GM15510 (cell line): Measurements from ENCODE around the gene SLC6A6.

Source experiments
- POLR2A ChIP-seq: IDR thresholded peaks from 3 replicates; pipeline ENCODE4 v1.6.1; 2011; ENCODE audit warnings: borderline replicate concordance; ENCODE audit not compliant: insufficient read length; ENCODE audit errors: extremely low read depth

The SLC6A6 gene

GRCh38 chr3:14467814-14468620 lies 65.6 kb downstream of the SLC6A6 start:
- no peak for TF ChIP-seq POLR2A

- no peak for TF ChIP-seq POLR2A
These were observed 66.2 kb downstream of the SLC6A6 start for GRCh38 chr3:14468621-14468981.

- no peak for TF ChIP-seq POLR2A
These were observed 68.1 kb downstream of the SLC6A6 start for GRCh38 chr3:14470461-14470860.

DNA sequence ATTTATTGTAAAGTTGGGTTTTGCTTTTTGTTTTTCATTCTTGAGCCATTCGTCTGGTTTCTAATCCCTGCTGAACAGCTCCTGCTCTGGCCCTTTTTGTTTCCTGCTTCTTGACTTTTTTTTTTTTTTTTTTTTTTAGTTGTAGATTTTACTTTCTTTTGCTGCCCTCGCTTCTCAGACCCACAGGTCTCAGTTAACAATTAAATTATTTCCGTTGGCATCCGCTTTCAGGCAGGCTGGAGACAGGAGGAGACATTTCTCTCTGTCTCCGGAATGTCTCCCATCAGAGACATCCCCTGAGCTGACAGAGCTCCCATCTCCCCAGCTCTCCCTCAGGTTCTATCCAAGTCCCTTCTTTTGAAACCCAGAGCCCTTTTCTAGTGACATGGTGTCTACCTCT lies 68.6 kb downstream of the SLC6A6 start:
- TF ChIP-seq POLR2A = no peak

GRCh38 chr3:14471690-14472089 lies 69.3 kb downstream of the SLC6A6 start:
- TF ChIP-seq POLR2A = no peak

- no peak for TF ChIP-seq POLR2A
These were observed 70.3 kb downstream of the SLC6A6 start for GRCh38 chr3:14472471-14473351.

DNA sequence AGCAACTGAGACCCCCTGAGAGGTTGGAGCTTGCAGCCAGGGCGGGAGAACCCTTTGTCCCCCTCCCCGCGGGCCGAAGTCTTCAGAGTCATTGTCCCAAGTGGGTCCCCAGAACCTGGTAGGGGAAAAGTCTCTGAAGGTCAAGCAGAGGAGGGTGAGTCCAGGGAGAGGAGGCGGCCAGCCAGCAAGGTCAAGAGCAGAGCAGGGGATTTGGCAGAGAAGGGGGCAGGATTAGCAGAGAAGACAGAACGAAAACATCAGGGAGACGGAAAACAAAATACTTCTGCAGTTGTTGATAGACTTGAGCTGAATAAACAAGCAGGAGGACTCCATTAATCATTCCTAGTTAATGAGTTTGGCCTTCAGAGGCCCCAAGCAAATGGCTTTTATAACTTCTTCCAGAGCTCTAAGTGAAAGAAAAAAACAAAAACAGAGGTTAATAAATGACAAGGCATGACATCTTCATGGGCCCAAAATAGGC lies 71.0 kb downstream of the SLC6A6 start:
- TF ChIP-seq POLR2A = no peak

DNA sequence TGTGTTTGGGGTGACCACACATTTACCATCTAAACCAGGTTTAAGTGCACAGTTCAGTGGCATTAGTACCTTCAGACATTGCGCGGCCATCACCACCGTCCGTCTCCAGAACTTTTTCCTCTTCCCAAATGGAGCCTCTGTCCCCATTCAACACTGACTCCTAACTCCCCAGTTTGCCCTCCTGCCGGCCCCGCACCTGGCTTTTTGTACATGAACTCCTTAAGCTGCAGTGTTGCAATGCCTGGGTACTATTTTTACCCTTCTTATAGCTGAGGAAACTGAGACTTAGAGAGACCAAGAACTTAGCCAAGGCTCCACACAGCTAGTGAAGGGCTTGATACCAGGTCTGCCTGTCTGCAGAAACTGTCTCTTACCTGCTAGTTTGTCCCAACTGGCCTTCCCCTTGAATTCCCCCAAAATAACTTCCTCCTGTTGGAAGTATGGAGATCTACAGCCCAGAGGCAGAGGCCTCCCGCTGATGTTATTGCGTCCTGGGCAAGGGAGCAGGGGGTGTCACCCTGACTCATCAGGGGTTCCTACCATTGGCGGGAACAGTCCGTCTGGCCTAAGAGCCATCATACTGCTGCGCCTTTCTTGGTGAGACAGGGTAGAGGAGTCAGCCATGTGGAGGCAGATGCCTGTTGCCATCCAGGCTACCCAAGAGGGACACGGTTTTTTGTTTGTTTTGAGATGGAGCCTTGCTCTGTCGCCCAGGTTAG lies 72.1 kb downstream of the SLC6A6 start:
- TF ChIP-seq POLR2A = no peak

GRCh38 chr3:14475621-14476020 lies 73.2 kb downstream of the SLC6A6 start:
- TF ChIP-seq POLR2A = no peak

GRCh38 chr3:14476583-14477265 lies 74.3 kb downstream of the SLC6A6 start:
- TF ChIP-seq POLR2A = no peak

DNA sequence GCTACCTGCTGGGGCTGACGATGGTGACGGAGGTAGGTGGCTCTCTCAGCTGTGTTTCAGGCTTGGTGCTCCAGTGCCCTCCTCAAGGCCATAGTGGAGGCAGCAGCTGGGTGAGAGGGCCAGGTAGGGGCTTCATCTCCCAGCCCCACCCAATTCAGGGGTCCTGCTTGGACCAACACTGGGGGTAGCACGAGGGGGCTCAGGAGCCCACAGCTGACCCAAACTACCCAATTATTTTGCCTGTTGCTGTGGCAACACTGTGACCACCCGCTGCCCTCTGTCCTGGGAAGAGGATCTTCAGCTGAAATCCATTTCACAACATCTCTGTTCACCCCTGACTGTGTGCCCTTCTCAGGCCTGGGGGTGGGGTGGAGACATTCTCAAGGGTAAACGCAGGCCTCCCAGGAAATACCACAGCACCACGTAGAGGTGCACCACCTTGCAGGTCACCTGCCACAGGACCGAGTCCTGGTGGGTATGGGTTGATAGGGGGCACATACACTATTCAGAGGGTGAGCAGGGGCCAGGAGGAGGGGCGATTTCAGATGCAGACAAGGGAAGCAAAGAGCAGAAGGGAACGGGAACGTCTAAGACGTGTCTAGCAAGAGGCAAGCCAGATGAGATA lies 75.0 kb downstream of the SLC6A6 start:
- no peak for TF ChIP-seq POLR2A

GRCh38 chr3:14478956-14479550 lies 76.6 kb downstream of the SLC6A6 start:
- TF ChIP-seq POLR2A = no peak

DNA sequence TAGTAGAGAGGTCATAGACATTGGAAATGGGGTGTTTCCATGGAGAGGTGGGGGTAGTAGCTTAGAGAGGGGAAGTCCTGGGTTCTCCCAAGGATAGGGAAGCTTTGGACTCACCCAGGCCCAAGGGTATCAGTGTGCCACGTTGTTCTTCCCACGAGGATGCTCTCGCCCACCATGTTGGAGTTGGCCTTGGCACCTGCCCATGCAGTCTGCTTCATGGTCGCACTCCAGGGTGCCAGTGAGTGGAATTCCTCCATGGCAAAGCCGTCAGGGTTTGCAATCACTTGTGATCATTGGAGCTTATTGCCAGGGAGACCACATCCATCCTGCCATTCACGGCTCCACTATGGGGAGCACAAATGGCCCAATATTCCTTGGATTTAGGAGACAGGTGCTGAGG lies 77.2 kb downstream of the SLC6A6 start:
- no peak for TF ChIP-seq POLR2A
